KBM-7 (cell line): ENCODE results near the gene OR5C1.

ENCODE experiments used
- DNase-seq: peaks from one replicate; pipeline ENCODE4 v3.0.0-alpha.2; 2015
- in situ Hi-C: fragments of 300-500 bp; cut with MboI; formaldehyde crosslinking; loops from 2 replicates; pipeline ENCODE4 v1.14.3; 2020; ENCODE audit warnings: low sequenced_read_pairs, low pct_unique_long_range_greater_than_20kb, mixed read lengths

OR5C1 gene

GRCh38 chr9:122788831-122789230 lies at the start of gene OR5C1:
Gene OR5C1, plus strand, starts transcription at chr9:122788933. Its CDS starts 0 bp downstream, at chr9:122788933.
- no peak for DNase-seq
- in situ Hi-C loops = loop anchor here (25.0 kb wide), 1 partner anchor 677 kb away; no protein-coding TSS in a partner anchor

GRCh38 chr9:122742003-122742402 lies 46.7 kb upstream of the OR5C1 start, which contains the start of gene OR1L6:
Gene OR1L6, plus strand, starts transcription at chr9:122742303. Its CDS starts 7,545 bp downstream, at chr9:122749848.
- in situ Hi-C loops = no loop called here
- no peak for DNase-seq

- no peak for DNase-seq
- in situ Hi-C loops = no loop called here
These were observed 33.9 kb upstream of the OR5C1 start for GRCh38 chr9:122754825-122755224.

- DNase-seq = no peak
- in situ Hi-C loops = no loop called here
These were observed 20.9 kb upstream of the OR5C1 start for GRCh38 chr9:122767817-122768216.

- DNase-seq = no peak
- in situ Hi-C loops = loop anchor here (25.0 kb wide), 1 partner anchor 665 kb away; no protein-coding TSS in a partner anchor
These were observed 11.7 kb upstream of the OR5C1 start for GRCh38 chr9:122777052-122777451.

GRCh38 chr9:122777935-122778627 lies 10.7 kb upstream of the OR5C1 start:
- in situ Hi-C loops = loop anchor here (25.0 kb wide), 1 partner anchor 666 kb away; no protein-coding TSS in a partner anchor
- DNase-seq = no peak

GRCh38 chr9:122779181-122779580 lies 9.6 kb upstream of the OR5C1 start:
- in situ Hi-C loops = loop anchor here (25.0 kb wide), 1 partner anchor 667 kb away; no protein-coding TSS in a partner anchor
- DNase-seq = no peak

GRCh38 chr9:122780026-122780425 lies 8.7 kb upstream of the OR5C1 start:
- DNase-seq = no peak
- in situ Hi-C loops = loop anchor here (25.0 kb wide), 1 partner anchor 668 kb away; no protein-coding TSS in a partner anchor

- no peak for DNase-seq
- in situ Hi-C loops = loop anchor here (25.0 kb wide), 1 partner anchor 669 kb away; no protein-coding TSS in a partner anchor
These were observed 7.1 kb upstream of the OR5C1 start for GRCh38 chr9:122781671-122782070.

- in situ Hi-C loops = loop anchor here (25.0 kb wide), 1 partner anchor 673 kb away; no protein-coding TSS in a partner anchor
These were observed 3.5 kb upstream of the OR5C1 start for GRCh38 chr9:122785269-122785668.

GRCh38 chr9:122786338-122786737 lies 2.4 kb upstream of the OR5C1 start:
- in situ Hi-C loops = loop anchor here (25.0 kb wide), 1 partner anchor 674 kb away; no protein-coding TSS in a partner anchor
- DNase-seq = no peak

More at GRCh38 chr9:122785269-122785668, 3.5 kb upstream of the OR5C1 start:
- no peak for DNase-seq

GRCh38 chr9:122789256-122790046 lies 718 bp downstream of the OR5C1 start:
- in situ Hi-C loops = loop anchor here (25.0 kb wide), 1 partner anchor 677 kb away; no protein-coding TSS in a partner anchor
- no peak for DNase-seq

- no peak for DNase-seq
- in situ Hi-C loops = loop anchor here (25.0 kb wide), 1 partner anchor 680 kb away; no protein-coding TSS in a partner anchor
These were observed 3.3 kb downstream of the OR5C1 start for GRCh38 chr9:122791872-122792669.

- DNase-seq = no peak
- in situ Hi-C loops = loop anchor here (25.0 kb wide), 1 partner anchor 685 kb away; no protein-coding TSS in a partner anchor
These were observed 8.8 kb downstream of the OR5C1 start for GRCh38 chr9:122797316-122798063.

GRCh38 chr9:122800066-122801060 lies 11.6 kb downstream of the OR5C1 start, which contains the start of gene OR1K1:
Gene OR1K1, plus strand, starts transcription at chr9:122800123. Its CDS starts 0 bp downstream, at chr9:122800123.
- no peak for DNase-seq
- in situ Hi-C loops = loop anchor here (10.0 kb wide), 1 partner anchor 336 kb away; no protein-coding TSS in a partner anchor

- in situ Hi-C loops = loop anchor here (10.0 kb wide), 1 partner anchor 342 kb away; no protein-coding TSS in a partner anchor
- no peak for DNase-seq
These were observed 17.9 kb downstream of the OR5C1 start for GRCh38 chr9:122806661-122807060.
